Trophoblast cell (in vitro differentiated cells and primary cell): ENCODE measurements around the gene CD96.
"Not testable (repeated sequence)": the region's sequence is repeated elsewhere in the genome, so short reads cannot be mapped to it uniquely, and the experiment has no call there.

Experiments
- DNase-seq, 2 donors: peaks; one replicate each; pipeline ENCODE4 v3.0.0-alpha.2; 2016
- H2AFZ ChIP-seq: 2 replicates; pipeline ENCODE4 v1.6.1; 2013; ENCODE audit warnings: low read length, moderate library complexity, mild to moderate bottlenecking; ENCODE audit not compliant: insufficient read depth, poor library complexity
- H2AK5ac ChIP-seq: 2 replicates; pipeline ENCODE4 v1.6.1; 2013; ENCODE audit warnings: mild to moderate bottlenecking, low read length
- H2BK120ac ChIP-seq: 2 replicates; pipeline ENCODE4 v1.6.1; 2013; ENCODE audit warnings: low read length, mild to moderate bottlenecking, moderate library complexity; ENCODE audit not compliant: insufficient read depth, poor library complexity
- H2BK12ac ChIP-seq: 2 replicates; pipeline ENCODE4 v1.6.1; 2013; ENCODE audit warnings: mild to moderate bottlenecking, low read length, moderate library complexity
- H2BK5ac ChIP-seq: 2 replicates; pipeline ENCODE4 v1.6.1; 2013; ENCODE audit warnings: low read length, low read depth, moderate library complexity, mild to moderate bottlenecking; ENCODE audit not compliant: poor library complexity
- H3K14ac ChIP-seq: 2 replicates; pipeline ENCODE4 v1.6.1; 2013; ENCODE audit warnings: mild to moderate bottlenecking, low read length
- H3K18ac ChIP-seq: 2 replicates; pipeline ENCODE4 v1.6.1; 2013; ENCODE audit warnings: mild to moderate bottlenecking, low read length
- H3K23ac ChIP-seq: 2 replicates; pipeline ENCODE4 v1.6.1; 2013; ENCODE audit warnings: low read length
- H3K27ac ChIP-seq: 2 replicates; pipeline ENCODE4 v1.5.1; 2013; ENCODE audit warnings: low read depth, mild to moderate bottlenecking, inconsistent platforms, low read length, moderate library complexity
- H3K27me3 ChIP-seq: 2 replicates; pipeline ENCODE4 v1.6.1; 2013; ENCODE audit warnings: inconsistent platforms, mild to moderate bottlenecking, low read length, moderate library complexity; ENCODE audit not compliant: insufficient read depth
- H3K36me3 ChIP-seq, 2 experiments: 1 replicate in 1 of 2; 2 replicates in 1 of 2; pipeline ENCODE4 v1.6.1; 2013; ENCODE audit warnings: low read length in 2 of 2, mild to moderate bottlenecking in 2 of 2, moderate library complexity in 1 of 2; ENCODE audit not compliant: insufficient read depth in 2 of 2, control insufficient read depth in 1 of 2
- H3K4ac ChIP-seq: 2 replicates; pipeline ENCODE4 v1.6.1; 2013; ENCODE audit warnings: low read depth, mild to moderate bottlenecking, low read length, moderate library complexity
- H3K4me1 ChIP-seq, 2 experiments: 1 replicate in 1 of 2; 2 replicates in 1 of 2; pipeline ENCODE4 v1.6.1; 2013; ENCODE audit warnings: low read length in 2 of 2, mild to moderate bottlenecking in 2 of 2, moderate library complexity in 1 of 2; ENCODE audit not compliant: insufficient read depth in 2 of 2, control insufficient read depth in 1 of 2
- H3K4me2 ChIP-seq: 2 replicates; pipeline ENCODE4 v1.6.1; 2013; ENCODE audit warnings: inconsistent platforms, mild to moderate bottlenecking, low read length, moderate library complexity
- H3K4me3 ChIP-seq: 2 replicates; pipeline ENCODE4 v1.5.1; 2013; ENCODE audit warnings: mild to moderate bottlenecking, low read depth, low read length, inconsistent platforms
- H3K79me1 ChIP-seq: one replicate; pipeline ENCODE4 v1.6.1; 2013; ENCODE audit warnings: low read length
- H3K79me2 ChIP-seq: 2 replicates; pipeline ENCODE4 v1.6.1; 2013; ENCODE audit warnings: low read length, mild to moderate bottlenecking; ENCODE audit not compliant: control insufficient read depth, insufficient read depth, poor library complexity
- H3K9ac ChIP-seq: 2 replicates; pipeline ENCODE4 v1.6.1; 2013; ENCODE audit warnings: mild to moderate bottlenecking, low read length
- H3K9me3 ChIP-seq: 2 replicates; pipeline ENCODE4 v1.6.1; 2013; ENCODE audit warnings: low read depth, mild to moderate bottlenecking, control low read depth, inconsistent platforms, low read length; ENCODE audit not compliant: insufficient read depth
- H4K12ac ChIP-seq: 2 replicates; pipeline ENCODE4 v1.6.1; 2013; ENCODE audit warnings: low read depth, mild to moderate bottlenecking, low read length, moderate library complexity
- H4K8ac ChIP-seq: 2 replicates; pipeline ENCODE4 v1.6.1; 2013; ENCODE audit warnings: low read depth, mild to moderate bottlenecking, low read length, moderate library complexity
- H4K91ac ChIP-seq: one replicate; pipeline ENCODE4 v1.6.1; 2013; ENCODE audit warnings: low read depth, mild to moderate bottlenecking, low read length, moderate library complexity
- WGBS: extraction: QIAGEN DNeasy Blood & Tissue Kit; methylation state at CpG from one replicate; pipeline ENCODE4 v1.1.7; 2013; ENCODE audit warnings: missing lambda C conversion rate; ENCODE audit not compliant: insufficient read length, insufficient coverage; ENCODE audit errors: extremely low coverage; 5-methylcytosine and 5-hydroxymethylcytosine counted together

CD96 gene

GRCh38 chr3:111621535-111621934 is 79.5 kb downstream of the CD96 start:
- H4K12ac ChIP-seq = no peak overlapping the region
- H2BK120ac ChIP-seq = no peak overlapping the region
- no peak overlapping the region for H3K18ac ChIP-seq
- no peak overlapping the region for H3K27ac ChIP-seq
- H3K4me2 ChIP-seq = no peak overlapping the region
- H2BK12ac ChIP-seq = no peak overlapping the region
- H3K9me3 ChIP-seq = peaks cover 9% of the 10 kb centered on the region
- H2AK5ac ChIP-seq = no peak overlapping the region
- WGBS = no CpG with 5 or more reads among the region's 5 CpGs
- no peak overlapping the region for H2BK5ac ChIP-seq
- H3K36me3 ChIP-seq = no peaks in the 10 kb centered on the region
- H3K9ac ChIP-seq = no peak overlapping the region
- H3K14ac ChIP-seq = no peak overlapping the region
- no peaks in the 10 kb centered on the region for H3K79me1 ChIP-seq
- no peak overlapping the region for H3K4ac ChIP-seq
- H3K79me2 ChIP-seq = no peaks in the 10 kb centered on the region
- no peak overlapping the region for H3K23ac ChIP-seq
- H3K27me3 ChIP-seq = no peaks in the 10 kb centered on the region
- H3K4me1 ChIP-seq = no peaks in the 10 kb centered on the region
- no peak overlapping the region for H4K8ac ChIP-seq
- no peak overlapping the region for H2AFZ ChIP-seq
- peak; percentile 28 to 32 for DNase-seq
- H4K91ac ChIP-seq = no peak overlapping the region
- no peak overlapping the region for H3K4me3 ChIP-seq

GRCh38 chr3:111627092-111627491 is 85.1 kb downstream of the CD96 start:
- no peak overlapping the region for H4K91ac ChIP-seq

GRCh38 chr3:111629018-111629417 is 87.0 kb downstream of the CD96 start:
- not testable (repeated sequence) for H2BK12ac ChIP-seq, H3K27ac ChIP-seq, H2BK120ac ChIP-seq, H3K27me3 ChIP-seq, H3K14ac ChIP-seq, H4K91ac ChIP-seq, H4K12ac ChIP-seq, H2BK5ac ChIP-seq, H3K4me1 ChIP-seq, H3K9me3 ChIP-seq, H3K18ac ChIP-seq, H3K9ac ChIP-seq, H4K8ac ChIP-seq, H3K4me2 ChIP-seq, DNase-seq, H2AFZ ChIP-seq, H3K36me3 ChIP-seq, H3K79me2 ChIP-seq, H2AK5ac ChIP-seq, H3K79me1 ChIP-seq, H3K4ac ChIP-seq, H3K23ac ChIP-seq, H3K4me3 ChIP-seq
- no CpG with 5 or more reads among the region's 1 CpG for WGBS

More at GRCh38 chr3:111627092-111627491, 85.1 kb downstream of the CD96 start:
- Histone ChIP-seq H3K4ac (no peak overlapping the region), H4K12ac (no peak overlapping the region), H4K8ac (no peak overlapping the region), H3K18ac (no peak overlapping the region), H3K23ac (no peak overlapping the region), H3K9me3 (no peaks in the 10 kb centered on the region), H3K27ac (no peak overlapping the region), H2AK5ac (no peak overlapping the region), H3K4me2 (no peak overlapping the region), H2BK12ac (no peak overlapping the region), H2BK120ac (no peak overlapping the region), H3K4me1 (no peaks in the 10 kb centered on the region), H3K4me3 (no peak overlapping the region), H2AFZ (no peak overlapping the region), H3K27me3 (no peaks in the 10 kb centered on the region), H3K14ac (no peak overlapping the region), H3K79me1 (no peaks in the 10 kb centered on the region), H2BK5ac (no peak overlapping the region), H3K79me2 (no peaks in the 10 kb centered on the region), H3K9ac (no peak overlapping the region), H3K36me3 (no peaks in the 10 kb centered on the region)
- no peak for DNase-seq
- WGBS = no CpG with 5 or more reads among the region's 2 CpGs

- not testable (repeated sequence) for H3K4me1 ChIP-seq, H3K4me3 ChIP-seq, H3K4me2 ChIP-seq, H3K23ac ChIP-seq, H2AFZ ChIP-seq, H3K4ac ChIP-seq, H4K8ac ChIP-seq, DNase-seq, H2BK5ac ChIP-seq, H2AK5ac ChIP-seq, H2BK12ac ChIP-seq, H3K36me3 ChIP-seq, H3K79me1 ChIP-seq, H3K18ac ChIP-seq, H3K27ac ChIP-seq, H4K12ac ChIP-seq, H3K27me3 ChIP-seq, H4K91ac ChIP-seq, H3K14ac ChIP-seq, H2BK120ac ChIP-seq, H3K79me2 ChIP-seq, H3K9ac ChIP-seq, H3K9me3 ChIP-seq
Measured at GRCh38 chr3:111630638-111631037, 88.6 kb downstream of the CD96 start.
